Fibroblast of pulmonary artery (primary cell): Measurements from ENCODE around the gene MRPL49.

Source experiments
- DNase-seq: peaks from one replicate; pipeline ENCODE4 v3.0.0-alpha.2; 2010; ENCODE audit warnings: low read depth
- H3K4me3 ChIP-seq: replicated peaks from 2 replicates; pipeline ENCODE4 v1.5.1; 2011; ENCODE audit warnings: low read depth, mild to moderate bottlenecking, control low read depth, low read length, moderate library complexity
- CTCF ChIP-seq: IDR thresholded peaks from 2 replicates; pipeline ENCODE4 v1.5.1; 2011; ENCODE audit warnings: mild to moderate bottlenecking, control low read depth, low read length, inconsistent platforms; ENCODE audit errors: missing control alignments

The MRPL49 gene

GRCh38 chr11:65157336-65157735, 35.2 kb downstream of the MRPL49 start:
- TF ChIP-seq CTCF: no peak
- no peak overlapping the region for H3K4me3 ChIP-seq
- DNase-seq: no peak

GRCh38 chr11:65159012-65159411, 36.9 kb downstream of the MRPL49 start:
- no peak for TF ChIP-seq CTCF
- no peak overlapping the region for H3K4me3 ChIP-seq
- no peak for DNase-seq

- no peak for TF ChIP-seq CTCF
- DNase-seq: no peak
These were observed 38.5 kb downstream of the MRPL49 start for GRCh38 chr11:65160643-65161042.

GRCh38 chr11:65163684-65164083, 41.6 kb downstream of the MRPL49 start:
- TF ChIP-seq CTCF: no peak
- no peak overlapping the region for H3K4me3 ChIP-seq
- no peak for DNase-seq

More at GRCh38 chr11:65160643-65161042, 38.5 kb downstream of the MRPL49 start:
- no peak overlapping the region for H3K4me3 ChIP-seq

- no peak for TF ChIP-seq CTCF
These were observed 43.5 kb downstream of the MRPL49 start for GRCh38 chr11:65165410-65166317.

GRCh38 chr11:65166893-65167292, 44.8 kb downstream of the MRPL49 start:
- TF ChIP-seq CTCF: no peak
- H3K4me3 ChIP-seq: no peak overlapping the region
- DNase-seq: no peak

More at GRCh38 chr11:65165410-65166317, 43.5 kb downstream of the MRPL49 start:
- H3K4me3 ChIP-seq: no peak overlapping the region
- DNase-seq: no peak
